ENCODE data around the gene GRAMD1B.

GRAMD1B gene

GRCh38 chr11:123584737-123585136, 154.7 kb downstream of the GRAMD1B start:
- Histone ChIP-seq H3K9me3 (ENCODE audit: control insufficient read depth, insufficient read depth, low read length) (no peaks in the 10 kb centered on the region), H3K4me3 (ENCODE audit: low read length) (no peak overlapping the region), H3K4me2 (ENCODE audit: low read length) (no peak overlapping the region), H3K4me1 (ENCODE audit: control insufficient read depth, low read length) (no peaks in the 10 kb centered on the region), H3K27ac (ENCODE audit: low read depth, low read length) (no peak overlapping the region), H3K79me2 (ENCODE audit: control insufficient read depth, low read length) (no peaks in the 10 kb centered on the region), H3F3A (ENCODE audit: control insufficient read depth, insufficient read depth) (no peaks in the 10 kb centered on the region), H3K36me3 (ENCODE audit: control insufficient read depth, low read length) (no peaks in the 10 kb centered on the region), H3K27me3 (ENCODE audit: control insufficient read depth, low read length) (no peaks in the 10 kb centered on the region), H3K9me2 (replicated peaks; ENCODE audit: control insufficient read depth, low read length) (no peaks in the 10 kb centered on the region), H4K20me1 (ENCODE audit: control insufficient read depth, insufficient read depth, low read depth, low read length) (no peaks in the 10 kb centered on the region)
- TF ChIP-seq CTCF (IDR thresholded peaks at IDR 0.05; ENCODE audit: low read depth, low read length, poor library complexity, severe bottlenecking) (no peak), EZH2phosphoT487 (IDR thresholded peaks at IDR 0.05; ENCODE audit: borderline replicate concordance, low read length) (no peak)

- TF ChIP-seq EZH2phosphoT487 (IDR thresholded peaks at IDR 0.05; ENCODE audit: borderline replicate concordance, low read length): no peak
- Histone ChIP-seq H3K79me2 (ENCODE audit: control insufficient read depth, low read length) (no peaks in the 10 kb centered on the region), H3K9me3 (ENCODE audit: control insufficient read depth, insufficient read depth, low read length) (no peaks in the 10 kb centered on the region), H3K27me3 (ENCODE audit: control insufficient read depth, low read length) (no peaks in the 10 kb centered on the region), H3K9me2 (replicated peaks; ENCODE audit: control insufficient read depth, low read length) (no peaks in the 10 kb centered on the region), H3F3A (ENCODE audit: control insufficient read depth, insufficient read depth) (no peaks in the 10 kb centered on the region), H4K20me1 (ENCODE audit: control insufficient read depth, insufficient read depth, low read depth, low read length) (no peaks in the 10 kb centered on the region), H3K4me2 (ENCODE audit: low read length) (no peak overlapping the region), H3K4me1 (ENCODE audit: control insufficient read depth, low read length) (no peaks in the 10 kb centered on the region), H3K27ac (ENCODE audit: low read depth, low read length) (no peak overlapping the region), H3K36me3 (ENCODE audit: control insufficient read depth, low read length) (no peaks in the 10 kb centered on the region), H3K4me3 (ENCODE audit: low read length) (no peak overlapping the region)
Measured at GRCh38 chr11:123585206-123585605, 155.1 kb downstream of the GRAMD1B start.

- Histone ChIP-seq H3K9me3 (ENCODE audit: control insufficient read depth, insufficient read depth, low read length) (no peaks in the 10 kb centered on the region), H3K27me3 (ENCODE audit: control insufficient read depth, low read length) (no peaks in the 10 kb centered on the region), H3F3A (ENCODE audit: control insufficient read depth, insufficient read depth) (no peaks in the 10 kb centered on the region), H3K36me3 (ENCODE audit: control insufficient read depth, low read length) (no peaks in the 10 kb centered on the region), H3K4me3 (ENCODE audit: low read length) (no peak overlapping the region), H3K79me2 (ENCODE audit: control insufficient read depth, low read length) (no peaks in the 10 kb centered on the region), H4K20me1 (ENCODE audit: control insufficient read depth, insufficient read depth, low read depth, low read length) (no peaks in the 10 kb centered on the region), H3K9me2 (replicated peaks; ENCODE audit: control insufficient read depth, low read length) (no peaks in the 10 kb centered on the region), H3K27ac (ENCODE audit: low read depth, low read length) (no peak overlapping the region), H3K4me2 (ENCODE audit: low read length) (no peak overlapping the region), H3K4me1 (ENCODE audit: control insufficient read depth, low read length) (no peaks in the 10 kb centered on the region)
- no peak for TF ChIP-seq EZH2phosphoT487 (IDR thresholded peaks at IDR 0.05; ENCODE audit: borderline replicate concordance, low read length)
- no peak for TF ChIP-seq CTCF (IDR thresholded peaks at IDR 0.05; ENCODE audit: low read depth, low read length, poor library complexity, severe bottlenecking)
Measured at GRCh38 chr11:123585706-123586105, 155.6 kb downstream of the GRAMD1B start.

- Histone ChIP-seq H3K79me2 (ENCODE audit: control insufficient read depth, low read length) (no peaks in the 10 kb centered on the region), H3K9me3 (ENCODE audit: control insufficient read depth, insufficient read depth, low read length) (no peaks in the 10 kb centered on the region), H3K4me2 (ENCODE audit: low read length) (no peak overlapping the region), H3K36me3 (ENCODE audit: control insufficient read depth, low read length) (no peaks in the 10 kb centered on the region), H3K27ac (ENCODE audit: low read depth, low read length) (no peak overlapping the region), H3K4me1 (ENCODE audit: control insufficient read depth, low read length) (no peaks in the 10 kb centered on the region), H4K20me1 (ENCODE audit: control insufficient read depth, insufficient read depth, low read depth, low read length) (no peaks in the 10 kb centered on the region), H3K27me3 (ENCODE audit: control insufficient read depth, low read length) (no peaks in the 10 kb centered on the region), H3K4me3 (ENCODE audit: low read length) (no peak overlapping the region), H3F3A (ENCODE audit: control insufficient read depth, insufficient read depth) (no peaks in the 10 kb centered on the region), H3K9me2 (replicated peaks; ENCODE audit: control insufficient read depth, low read length) (no peaks in the 10 kb centered on the region)
- no peak for TF ChIP-seq CTCF (IDR thresholded peaks at IDR 0.05; ENCODE audit: low read depth, low read length, poor library complexity, severe bottlenecking)
- TF ChIP-seq EZH2phosphoT487 (IDR thresholded peaks at IDR 0.05; ENCODE audit: borderline replicate concordance, low read length): no peak
Measured at GRCh38 chr11:123586568-123586967, 156.5 kb downstream of the GRAMD1B start.

Data from DOHH2 (cell line).